Astrocyte (in vitro differentiated cells and primary cell): Measurements from ENCODE around the gene ARHGAP6.

ENCODE experiments used
- EZH2 ChIP-seq: IDR thresholded peaks from 2 replicates; pipeline ENCODE4 v1.6.1; 2012; ENCODE audit warnings: mild to moderate bottlenecking, low read length, inconsistent platforms; ENCODE audit not compliant: insufficient read depth
- TF ChIP-seq, protein P1 (sequence below): IDR thresholded peaks from 2 replicates; pipeline ENCODE4 v1.5.1; 2011; ENCODE audit warnings: low read depth, mild to moderate bottlenecking, inconsistent platforms, low read length, moderate library complexity; ENCODE audit not compliant: insufficient read depth

DNA sequence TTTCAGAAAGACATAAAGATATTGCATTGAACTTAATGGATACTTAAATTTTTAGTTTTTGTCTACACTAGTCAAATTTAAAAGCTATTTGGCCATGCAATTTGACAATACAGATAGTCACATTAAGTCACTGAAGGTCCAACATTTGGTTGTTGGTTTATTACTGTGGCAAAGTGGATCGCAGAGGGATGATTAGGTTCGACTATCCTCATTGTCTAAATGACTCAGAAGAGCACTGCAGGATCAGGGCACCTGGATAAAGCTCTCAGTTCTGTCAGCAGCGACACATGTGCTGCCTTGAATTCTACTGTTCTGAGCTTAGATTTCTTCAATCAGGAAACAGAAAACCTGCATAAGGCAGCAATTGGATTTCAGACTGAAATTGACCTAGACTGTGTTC is 241.8 kb downstream of the ARHGAP6 start:
- TF ChIP-seq, protein P1, sequence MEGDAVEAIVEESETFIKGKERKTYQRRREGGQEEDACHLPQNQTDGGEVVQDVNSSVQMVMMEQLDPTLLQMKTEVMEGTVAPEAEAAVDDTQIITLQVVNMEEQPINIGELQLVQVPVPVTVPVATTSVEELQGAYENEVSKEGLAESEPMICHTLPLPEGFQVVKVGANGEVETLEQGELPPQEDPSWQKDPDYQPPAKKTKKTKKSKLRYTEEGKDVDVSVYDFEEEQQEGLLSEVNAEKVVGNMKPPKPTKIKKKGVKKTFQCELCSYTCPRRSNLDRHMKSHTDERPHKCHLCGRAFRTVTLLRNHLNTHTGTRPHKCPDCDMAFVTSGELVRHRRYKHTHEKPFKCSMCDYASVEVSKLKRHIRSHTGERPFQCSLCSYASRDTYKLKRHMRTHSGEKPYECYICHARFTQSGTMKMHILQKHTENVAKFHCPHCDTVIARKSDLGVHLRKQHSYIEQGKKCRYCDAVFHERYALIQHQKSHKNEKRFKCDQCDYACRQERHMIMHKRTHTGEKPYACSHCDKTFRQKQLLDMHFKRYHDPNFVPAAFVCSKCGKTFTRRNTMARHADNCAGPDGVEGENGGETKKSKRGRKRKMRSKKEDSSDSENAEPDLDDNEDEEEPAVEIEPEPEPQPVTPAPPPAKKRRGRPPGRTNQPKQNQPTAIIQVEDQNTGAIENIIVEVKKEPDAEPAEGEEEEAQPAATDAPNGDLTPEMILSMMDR = no peak
- no peak for TF ChIP-seq EZH2
